ENCODE measurements around the gene LYSMD2. TPM values are rescaled to one million over a fixed set of nuclear protein-coding genes. Genes with fewer than 3 reads are reported as not detected.

Gene LYSMD2
- total RNA-seq, 1 donor from 2014 or later = 16.4 TPM

Other genes with a start within 250 kb of the LYSMD2 start
- 8.9 and 12.6 TPM in 2 replicates for gene DMXL2, start 114.9 kb downstream of the LYSMD2 start, total RNA-seq
- gene SCG3, start 56.2 kb downstream of the LYSMD2 start, total RNA-seq = 0.13 and 0.76 TPM in 2 replicates
- gene TMOD2, start 13.9 kb upstream of the LYSMD2 start, total RNA-seq = 19.1 and 37.3 TPM in 2 replicates
- 48.3 and 59.4 TPM in 2 replicates for gene TMOD3, start 92.0 kb upstream of the LYSMD2 start, total RNA-seq
- gene LEO1, start 234.1 kb upstream of the LYSMD2 start, total RNA-seq = 19.9 and 21.5 TPM in 2 replicates

Measured in dermis microvascular lymphatic vessel endothelial cell (primary cell).